HG03175 (cell line): ENCODE measurements around the gene OR10G3.
A peak's percentile ranks its signal among the peaks of the same experiment; 100 is the strongest.
"Not testable (repeated sequence)": the region's sequence is repeated elsewhere in the genome, so short reads cannot be mapped to it uniquely, and the experiment has no call there.

Source experiments
- ATAC-seq: cut with Tn5 transposase; IDR thresholded peaks from one replicate; pipeline ENCODE4 v1.9.1; 2021; ENCODE audit warnings: mild to moderate bottlenecking, moderate library complexity; ENCODE audit not compliant: unreplicated experiment

Gene OR10G3

GRCh38 chr14:21579976-21580375 lies at the start of gene OR10G3:
Gene OR10G3, minus strand, starts transcription at chr14:21580076. Its CDS starts 9,332 bp downstream, at chr14:21570744.
- no peak for ATAC-seq

- ATAC-seq: no peak
Observed at GRCh38 chr14:21626491-21627230, 46.8 kb upstream of the OR10G3 start.

- no peak for ATAC-seq
Observed at GRCh38 chr14:21617614-21618013, 37.7 kb upstream of the OR10G3 start.

- ATAC-seq: no peak
Observed at GRCh38 chr14:21614240-21614639, 34.4 kb upstream of the OR10G3 start.

GRCh38 chr14:21612324-21612723 lies 32.4 kb upstream of the OR10G3 start:
- ATAC-seq: no peak

GRCh38 chr14:21602181-21602580 lies 22.3 kb upstream of the OR10G3 start:
- ATAC-seq: not testable (repeated sequence)

- no peak for ATAC-seq
Observed at GRCh38 chr14:21589317-21589716, 9.4 kb upstream of the OR10G3 start.

GRCh38 chr14:21575661-21576060 lies 4.2 kb downstream of the OR10G3 start:
- ATAC-seq: no peak

GRCh38 chr14:21572604-21573003 lies 7.3 kb downstream of the OR10G3 start:
- ATAC-seq: no peak

- ATAC-seq: no peak
Observed at GRCh38 chr14:21558703-21559170, 21.1 kb downstream of the OR10G3 start.

- peak; percentile 66 for ATAC-seq
Observed at GRCh38 chr14:21557084-21557901, 22.6 kb downstream of the OR10G3 start.

- no peak for ATAC-seq
Observed at GRCh38 chr14:21556378-21557083, 23.3 kb downstream of the OR10G3 start.

GRCh38 chr14:21553266-21553665 lies 26.6 kb downstream of the OR10G3 start:
- ATAC-seq: no peak

GRCh38 chr14:21544588-21544987 lies 35.3 kb downstream of the OR10G3 start:
- not testable (repeated sequence) for ATAC-seq

- no peak for ATAC-seq
Observed at GRCh38 chr14:21543963-21544362, 35.9 kb downstream of the OR10G3 start.

- ATAC-seq: no peak
Observed at GRCh38 chr14:21543521-21543960, 36.3 kb downstream of the OR10G3 start.

- no peak for ATAC-seq
Observed at GRCh38 chr14:21541413-21542074, 38.3 kb downstream of the OR10G3 start.

- ATAC-seq: no peak
Observed at GRCh38 chr14:21539189-21539940, 40.5 kb downstream of the OR10G3 start.

- no peak for ATAC-seq
Observed at GRCh38 chr14:21537090-21537424, 42.8 kb downstream of the OR10G3 start.

- no peak for ATAC-seq
Observed at GRCh38 chr14:21536418-21537089, 43.3 kb downstream of the OR10G3 start.
